ENCODE data around the gene TSPAN18.

Gene TSPAN18

DNA sequence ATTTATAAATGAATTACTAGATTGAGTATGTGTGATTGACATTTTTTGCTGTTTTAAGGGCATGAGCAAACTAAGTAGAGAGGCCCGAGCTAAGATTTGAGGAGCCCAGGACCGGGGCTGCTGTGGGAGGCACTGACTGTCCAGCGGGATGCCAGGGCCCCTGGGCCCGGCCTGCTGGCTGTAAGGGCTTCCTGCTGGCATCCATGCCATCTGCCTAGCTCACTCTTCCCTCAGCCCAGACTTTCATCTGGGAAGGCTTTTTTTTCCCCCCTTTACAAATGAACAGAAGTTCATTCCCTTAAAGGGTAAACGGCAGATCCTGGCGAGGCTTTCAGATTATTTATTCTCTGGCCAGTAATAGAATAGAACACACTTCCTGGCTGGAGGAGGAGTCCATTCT lies 239.9 kb downstream of the TSPAN18 start:
- in situ Hi-C loops (cut with MboI; ENCODE audit: low sequenced_read_pairs): no loop called here

DNA sequence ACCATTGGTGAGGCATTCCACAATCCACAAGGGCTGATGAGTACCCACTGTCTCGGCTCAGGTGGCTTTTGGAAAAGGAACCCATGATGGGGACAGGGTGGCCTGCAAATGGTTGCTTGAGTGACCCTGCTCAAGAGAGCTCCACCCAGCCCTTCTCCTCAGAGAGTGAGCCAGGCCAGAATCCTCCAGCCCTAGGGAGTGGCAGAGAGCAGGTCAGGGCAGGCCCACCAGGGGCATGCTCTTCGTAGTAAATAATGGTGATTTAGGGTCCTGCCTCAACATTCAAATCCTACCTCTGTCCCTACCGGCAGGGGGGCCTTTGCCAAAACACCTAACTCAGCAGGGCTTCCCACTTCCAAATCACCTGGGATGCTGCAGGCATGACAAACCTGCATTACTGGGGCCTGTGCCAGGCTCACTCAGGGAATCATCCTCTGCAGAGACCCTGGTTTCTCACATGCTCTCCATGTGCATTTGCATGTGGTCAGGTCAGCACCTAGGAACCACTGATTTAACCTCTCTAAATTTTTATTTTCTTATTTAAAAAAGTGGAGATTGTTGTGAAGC lies 241.3 kb downstream of the TSPAN18 start:
- in situ Hi-C loops (cut with MboI; ENCODE audit: low sequenced_read_pairs): no loop called here

DNA sequence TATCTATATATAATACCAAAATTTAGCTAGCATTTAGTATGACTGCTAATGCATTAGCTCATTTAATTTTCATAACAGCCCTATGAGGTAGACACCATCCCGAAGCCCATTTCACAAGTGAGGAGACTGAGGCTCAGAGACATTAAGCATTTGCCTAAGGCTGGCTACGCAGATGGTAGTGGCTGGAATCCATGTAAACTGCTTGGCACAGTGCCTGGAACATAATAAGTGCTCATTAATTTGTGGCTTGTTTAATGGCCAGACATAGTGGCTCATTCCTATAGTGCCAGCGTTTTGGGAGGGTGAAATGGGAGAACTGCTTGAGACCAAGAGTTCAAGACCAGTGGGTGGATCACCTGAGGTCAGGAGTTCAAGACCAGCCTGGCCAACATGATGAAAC lies 241.7 kb downstream of the TSPAN18 start:
- in situ Hi-C loops (cut with MboI; ENCODE audit: low sequenced_read_pairs): no loop called here

DNA sequence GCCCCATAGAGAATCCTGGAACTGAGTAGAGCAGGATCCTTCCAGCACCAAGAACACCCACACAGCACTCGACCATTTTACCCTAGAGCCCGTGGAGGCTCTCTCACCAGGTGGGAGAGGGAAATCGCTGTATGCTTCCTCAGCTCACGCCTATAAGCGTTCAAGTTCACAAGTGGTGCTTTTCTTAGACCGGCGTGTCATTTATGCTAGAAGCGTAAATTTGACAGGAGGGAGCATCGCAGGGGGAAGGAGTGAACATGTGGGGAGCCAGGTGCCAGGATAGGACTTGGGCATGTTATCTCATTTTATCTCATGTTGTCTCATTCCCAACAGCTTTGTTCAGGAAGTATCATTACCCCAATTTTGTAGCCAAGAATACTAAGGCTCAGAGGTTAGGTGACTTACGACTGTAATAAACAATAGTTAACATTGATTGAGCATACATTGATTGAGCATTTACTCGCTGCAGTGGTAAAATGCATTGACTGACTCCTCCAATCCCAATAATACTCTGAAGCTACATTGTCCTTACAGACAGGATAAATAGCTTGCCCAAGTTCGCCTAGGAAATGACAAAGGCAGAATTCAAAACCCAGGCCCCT lies 243.0 kb downstream of the TSPAN18 start:
- in situ Hi-C loops (cut with MboI; ENCODE audit: low sequenced_read_pairs): no loop called here

- in situ Hi-C loops (cut with MboI; ENCODE audit: low sequenced_read_pairs): no loop called here
Observed at GRCh38 chr11:44970293-44970692, 243.5 kb downstream of the TSPAN18 start.

DNA sequence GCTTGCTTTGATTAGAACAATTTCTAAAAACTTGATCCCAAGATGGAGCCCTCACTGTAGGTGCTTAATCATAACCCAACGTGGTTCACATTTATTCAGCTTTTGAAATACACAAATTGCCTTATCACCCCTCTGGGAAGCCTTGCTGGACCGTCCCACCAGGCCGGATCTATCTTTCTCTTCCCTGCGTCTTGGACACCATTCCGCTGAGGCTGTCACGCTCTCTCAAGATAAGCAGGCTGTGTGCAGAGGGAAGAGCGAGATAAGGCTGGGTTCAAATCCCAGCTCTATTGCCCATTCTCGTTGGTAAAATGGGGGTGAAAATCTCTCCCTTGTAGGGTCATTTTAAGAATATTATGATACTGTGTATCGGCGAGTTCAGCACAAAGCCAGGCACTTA lies 244.4 kb downstream of the TSPAN18 start:
- in situ Hi-C loops (cut with MboI; ENCODE audit: low sequenced_read_pairs): no loop called here

- in situ Hi-C loops (cut with MboI; ENCODE audit: low sequenced_read_pairs): no loop called here
Observed at GRCh38 chr11:44972746-44973435, 246.1 kb downstream of the TSPAN18 start.

- in situ Hi-C loops (cut with MboI; ENCODE audit: low sequenced_read_pairs): no loop called here
Observed at GRCh38 chr11:44973632-44974401, 247.1 kb downstream of the TSPAN18 start.

- in situ Hi-C loops (cut with MboI; ENCODE audit: low sequenced_read_pairs): no loop called here
Observed at GRCh38 chr11:44974402-44975000, 247.7 kb downstream of the TSPAN18 start.

GRCh38 chr11:44976576-44976975 lies 249.8 kb downstream of the TSPAN18 start:
- in situ Hi-C loops (cut with MboI; ENCODE audit: low sequenced_read_pairs): no loop called here

- in situ Hi-C loops (cut with MboI; ENCODE audit: low sequenced_read_pairs): no loop called here
Observed at GRCh38 chr11:44977493-44977984, 250.8 kb downstream of the TSPAN18 start.

GRCh38 chr11:44978274-44978960 lies 251.7 kb downstream of the TSPAN18 start:
- in situ Hi-C loops (cut with MboI; ENCODE audit: low sequenced_read_pairs): no loop called here

DNA sequence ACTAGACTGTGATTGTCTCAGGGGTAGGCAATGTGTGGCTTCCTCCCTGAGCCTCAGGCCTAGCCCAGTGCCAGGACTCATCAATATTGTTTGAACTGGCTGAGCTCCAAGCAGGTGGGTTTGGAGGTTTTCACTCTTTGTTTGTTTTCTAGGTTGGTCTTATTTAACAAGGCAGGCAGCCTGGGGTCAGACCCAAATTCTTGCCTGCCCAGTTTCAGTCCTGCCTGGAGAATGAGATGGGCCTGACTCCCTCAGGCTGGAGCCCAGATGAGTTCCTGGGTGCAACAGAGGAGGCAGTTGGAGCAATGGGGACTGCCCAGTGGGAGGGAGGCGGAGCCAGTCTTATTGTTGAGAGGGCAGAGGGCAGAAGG lies 252.2 kb downstream of the TSPAN18 start:
- in situ Hi-C loops (cut with MboI; ENCODE audit: low sequenced_read_pairs): no loop called here

GRCh38 chr11:44979543-44980399 lies 253.0 kb downstream of the TSPAN18 start:
- in situ Hi-C loops (cut with MboI; ENCODE audit: low sequenced_read_pairs): no loop called here

DNA sequence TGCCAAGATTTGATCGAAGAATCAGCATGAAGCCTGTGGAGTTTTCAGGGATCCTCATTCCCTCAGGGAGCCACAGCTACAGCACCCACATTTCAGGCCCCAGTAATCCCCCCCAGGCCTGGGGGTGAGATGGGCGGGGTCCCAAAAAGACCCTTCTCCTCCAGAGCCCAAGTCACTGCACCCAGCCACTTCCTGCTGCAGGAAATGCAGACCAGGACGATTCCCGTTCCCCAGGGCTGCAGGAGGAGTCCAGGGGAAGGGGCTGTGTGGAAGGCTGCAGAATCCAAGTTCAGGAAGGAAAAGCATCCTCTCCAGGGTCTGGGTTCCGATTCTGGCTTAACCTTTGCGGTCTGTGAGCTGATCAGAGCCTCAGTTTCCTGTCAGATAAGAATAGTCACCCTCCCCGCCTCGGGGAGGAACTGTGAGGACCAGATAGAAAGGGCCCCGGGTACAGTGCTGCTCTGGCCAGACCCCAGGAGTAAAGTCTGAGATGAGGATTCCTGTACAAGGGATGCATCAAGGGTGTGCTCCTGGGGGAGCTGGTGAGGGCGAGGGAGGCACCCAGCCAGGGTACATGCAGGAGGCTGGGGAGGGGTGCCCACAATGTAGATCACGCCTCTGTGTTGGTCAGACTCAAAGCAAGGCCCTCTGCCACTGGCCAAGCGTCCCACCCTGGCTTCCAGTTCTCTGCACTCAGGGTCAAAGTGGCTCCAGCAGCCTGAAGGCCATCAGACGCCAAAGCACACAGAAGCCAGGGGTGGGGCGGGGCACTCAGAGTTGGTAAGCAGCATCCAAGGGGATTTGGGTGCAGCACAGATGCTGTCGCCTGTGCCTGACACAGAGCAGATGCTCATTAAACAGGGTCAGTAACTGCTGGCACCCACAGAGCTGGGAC lies 254.0 kb downstream of the TSPAN18 start:
- in situ Hi-C loops (cut with MboI; ENCODE audit: low sequenced_read_pairs): no loop called here
